H1 (cell line): ENCODE measurements around the gene ZNF804B. TPM values are rescaled to one million over a fixed set of nuclear protein-coding genes. Genes with fewer than 3 reads are reported as not detected.

ENCODE experiments used
- CTCF ChIA-PET: fragments of 300-600 bp; sonication (Branson Sonifier 250); formaldehyde crosslinking; loops from one replicate; lab custom pipeline; 2021; ENCODE audit not compliant: partially characterized antibody; lab: Charles Lee
- POLR2A ChIA-PET: fragments of 300-600 bp; sonication (Branson Sonifier 250); formaldehyde crosslinking; loops from one replicate; lab custom pipeline; 2021; ENCODE audit warnings: inconsistent platforms; ENCODE audit not compliant: partially characterized antibody; lab: Charles Lee
- DNase-seq, 2 experiments: peaks; one replicate each; pipeline versions ENCODE4 v3.0.0 to v3.0.0-alpha.2; 2010 to 2022; ENCODE audit warnings: low spot score in 2 of 2, low read depth in 1 of 2, mixed read lengths in 1 of 2
- FAIRE-seq: peaks from 2 replicates; lab custom pipeline; 2011; peaks lifted over from hg19 to GRCh38; lab: Jason Lieb, UNC
- H2AFZ ChIP-seq: 2 replicates; pipeline ENCODE4 v1.8.1; 2012; ENCODE audit warnings: low read length, inconsistent platforms
- H2AK5ac ChIP-seq: 2 replicates; pipeline ENCODE4 v1.6.1; 2013; ENCODE audit warnings: low read depth, low read length
- H2BK120ac ChIP-seq: replicated peaks from 2 replicates; pipeline ENCODE3; 2013; ENCODE audit warnings: low read depth, low read length, inconsistent platforms
- H2BK12ac ChIP-seq: 2 replicates; pipeline ENCODE4 v1.6.1; 2013; ENCODE audit warnings: low read depth, low read length
- H2BK15ac ChIP-seq: 2 replicates; pipeline ENCODE4 v1.6.1; 2013; ENCODE audit warnings: low read length
- H2BK20ac ChIP-seq: 2 replicates; pipeline ENCODE4 v1.6.1; 2013; ENCODE audit warnings: low read length
- H2BK5ac ChIP-seq: 2 replicates; pipeline ENCODE4 v1.6.1; 2013; ENCODE audit warnings: low read depth, low read length
- H3K14ac ChIP-seq: 2 replicates; pipeline ENCODE4 v1.6.1; 2013; ENCODE audit warnings: inconsistent platforms; ENCODE audit not compliant: insufficient read length
- H3K18ac ChIP-seq: 2 replicates; pipeline ENCODE4 v1.6.1; 2013; ENCODE audit warnings: low read length; ENCODE audit errors: extremely low read depth
- H3K23ac ChIP-seq: 2 replicates; pipeline ENCODE4 v1.6.1; 2013; ENCODE audit warnings: inconsistent platforms; ENCODE audit not compliant: insufficient read length
- H3K23me2 ChIP-seq: 2 replicates; pipeline ENCODE4 v1.6.1; 2013; ENCODE audit warnings: low read depth, low read length
- H3K27ac ChIP-seq: 2 replicates; pipeline ENCODE4 v1.6.1; 2011; ENCODE audit warnings: low read depth, low read length, inconsistent platforms
- H3K27me3 ChIP-seq, 4 experiments: replicated peaks in 1 of 4; 1 replicate in 1 of 4; 2 replicates in 3 of 4; pipeline versions ENCODE4 v1.6.1 to v1.8.1; 2011 to 2013; ENCODE audit warnings: low read length in 3 of 4, mild to moderate bottlenecking in 3 of 4, inconsistent platforms in 2 of 4, mixed read lengths in 2 of 4, moderate library complexity in 1 of 4; ENCODE audit not compliant: control insufficient read depth in 3 of 4, insufficient read depth in 3 of 4; ENCODE audit errors: extremely low read depth in 1 of 4
- H3K36me3 ChIP-seq, 4 experiments: 2 replicates each; pipeline versions ENCODE4 v1.6.1 to v1.8.1; 2011 to 2013; ENCODE audit warnings: mild to moderate bottlenecking in 4 of 4, low read length in 3 of 4, moderate library complexity in 2 of 4, control low read depth in 1 of 4, inconsistent platforms in 1 of 4; ENCODE audit not compliant: insufficient read depth in 4 of 4, control insufficient read depth in 2 of 4
- H3K4ac ChIP-seq: replicated peaks from 2 replicates; pipeline ENCODE3; 2013; ENCODE audit warnings: low read length, low read depth, mixed read lengths, inconsistent platforms; ENCODE audit not compliant: insufficient read length
- H3K4me1 ChIP-seq, 4 experiments: replicated peaks in 1 of 4; 1 replicate in 1 of 4; 2 replicates in 3 of 4; pipeline versions ENCODE4 v1.6.1 to v1.8.1; 2011 to 2013; ENCODE audit warnings: low read length in 3 of 4, inconsistent platforms in 2 of 4, mixed read lengths in 1 of 4; ENCODE audit not compliant: insufficient read depth in 4 of 4, control insufficient read depth in 3 of 4
- H3K4me2 ChIP-seq, 2 experiments: 2 replicates each; pipeline versions ENCODE4 v1.6.1 to v1.8.1; 2011 to 2013; ENCODE audit warnings: low read depth in 2 of 2, low read length in 2 of 2, control low read depth in 1 of 2, inconsistent platforms in 1 of 2, mild to moderate bottlenecking in 1 of 2; ENCODE audit not compliant: insufficient read depth in 1 of 2
- H3K4me3 ChIP-seq, 4 experiments: fragments of 200-600, 300-600 bp in 1 of 4; sonication (generic), shearing (Covaris generic), sonication (Bioruptor Twin) in 1 of 4; 2 replicates each; pipeline versions ENCODE4 v1.5.1 to v1.8.1; 2011 to 2016; ENCODE audit warnings: low read length in 4 of 4, low read depth in 3 of 4, control low read depth in 2 of 4, inconsistent platforms in 2 of 4, mild to moderate bottlenecking in 2 of 4, mixed read lengths in 1 of 4, moderate library complexity in 1 of 4; ENCODE audit not compliant: insufficient read depth in 2 of 4; ENCODE audit errors: extremely low read depth in 1 of 4
- H3K56ac ChIP-seq: replicated peaks from 2 replicates; pipeline ENCODE3; 2013; ENCODE audit warnings: low read depth, mild to moderate bottlenecking, mixed read lengths, low read length, inconsistent platforms; ENCODE audit not compliant: insufficient read length
- H3K79me1 ChIP-seq: 2 replicates; pipeline ENCODE4 v1.6.1; 2013; ENCODE audit warnings: low read depth, low read length, control low read depth
- H3K79me2 ChIP-seq, 2 experiments: 2 replicates each; pipeline versions ENCODE4 v1.6.1 to v1.8.1; 2012 to 2013; ENCODE audit warnings: low read length in 2 of 2, mild to moderate bottlenecking in 2 of 2, inconsistent platforms in 1 of 2; ENCODE audit not compliant: insufficient read depth in 2 of 2, control insufficient read depth in 1 of 2
- H3K9ac ChIP-seq, 4 experiments: replicated peaks in 1 of 4; 1 replicate in 1 of 4; 2 replicates in 3 of 4; pipeline versions ENCODE4 v1.6.1 to v1.8.1; 2011 to 2013; ENCODE audit warnings: low read depth in 3 of 4, low read length in 3 of 4, control low read depth in 2 of 4, mild to moderate bottlenecking in 2 of 4, moderate library complexity in 2 of 4, inconsistent platforms in 1 of 4; ENCODE audit errors: extremely low read depth in 1 of 4
- H3K9me3 ChIP-seq, 2 experiments: 2 replicates each; pipeline versions ENCODE4 v1.6.1 to v1.8.1; 2012 to 2013; ENCODE audit warnings: mild to moderate bottlenecking in 2 of 2, moderate library complexity in 2 of 2, control low read depth in 1 of 2, inconsistent platforms in 1 of 2, low read depth in 1 of 2, low read length in 1 of 2, mixed read lengths in 1 of 2; ENCODE audit not compliant: insufficient read depth in 2 of 2
- H4K20me1 ChIP-seq, 2 experiments: replicated peaks in 1 of 2; 2 replicates each; pipeline versions ENCODE3 to v1.8.1; 2011 to 2013; ENCODE audit warnings: inconsistent platforms in 2 of 2, low read length in 2 of 2, mild to moderate bottlenecking in 1 of 2; ENCODE audit not compliant: insufficient read depth in 2 of 2, control insufficient read depth in 1 of 2
- H4K5ac ChIP-seq: 2 replicates; pipeline ENCODE4 v1.6.1; 2013; ENCODE audit warnings: low read length, low read depth, mixed read lengths, inconsistent platforms; ENCODE audit not compliant: insufficient read length
- H4K8ac ChIP-seq: 2 replicates; pipeline ENCODE4 v1.8.0; 2013; ENCODE audit warnings: mild to moderate bottlenecking, moderate library complexity, low read length, inconsistent platforms; ENCODE audit not compliant: insufficient read depth; ENCODE audit errors: extremely low read depth
- H4K91ac ChIP-seq: replicated peaks from 2 replicates; pipeline ENCODE3; 2013; ENCODE audit warnings: low read length, mixed read lengths, inconsistent platforms; ENCODE audit not compliant: insufficient read length
- CEBPB ChIP-seq: IDR thresholded peaks from 2 replicates; pipeline ENCODE4 v1.6.1; 2012; ENCODE audit warnings: low read depth, low read length
- CTCF ChIP-seq, 3 experiments: IDR thresholded peaks; 1 replicate in 2 of 3; 2 replicates in 1 of 3; pipeline versions ENCODE4 v1.5.1 to v1.6.1; 2011; ENCODE audit warnings: low read length in 3 of 3, mild to moderate bottlenecking in 3 of 3, inconsistent platforms in 2 of 3, low read depth in 1 of 3, moderate library complexity in 1 of 3; ENCODE audit not compliant: insufficient read depth in 1 of 3; ENCODE audit errors: control extremely low read depth in 1 of 3
- HDAC2 ChIP-seq, 2 experiments: fragments of 300-600 bp in 1 of 2; sonication (generic) in 1 of 2; IDR thresholded peaks; 2 replicates each; pipeline ENCODE4 v1.6.1; 2011 to 2012; ENCODE audit warnings: low read depth in 2 of 2, low read length in 2 of 2, mild to moderate bottlenecking in 2 of 2, moderate library complexity in 2 of 2, borderline replicate concordance in 1 of 2, inconsistent platforms in 1 of 2
- NRF1 ChIP-seq: IDR thresholded peaks from 2 replicates; pipeline ENCODE4 v1.6.1; 2011; ENCODE audit warnings: mild to moderate bottlenecking, low read depth, low read length, improper control_type of control experiment
- RAD21 ChIP-seq, 2 experiments: IDR thresholded peaks in 1 of 2; conservative IDR thresholded peaks in 1 of 2; 2 replicates each; pipeline ENCODE4 v1.6.1; 2011; ENCODE audit warnings: low read depth in 2 of 2, low read length in 2 of 2, improper control_type of control experiment in 1 of 2, inconsistent platforms in 1 of 2, mild to moderate bottlenecking in 1 of 2, moderate library complexity in 1 of 2
- WGBS, 2 experiments: shearing (Covaris generic) in 1 of 2; methylation state at CpG; one replicate each; pipeline versions ENCODE4 v1.1.6 to v1.1.7; 2013 to 2015; ENCODE audit warnings: low lambda C conversion rate in 2 of 2, mixed read lengths in 2 of 2, inconsistent platforms in 1 of 2, low coverage in 1 of 2, missing lambda C conversion rate in 1 of 2; ENCODE audit not compliant: insufficient replicate concordance in 2 of 2, insufficient coverage in 1 of 2, insufficient read length in 1 of 2; ENCODE audit errors: extremely low coverage in 1 of 2, missing lambda C conversion rate in 1 of 2; 5-methylcytosine and 5-hydroxymethylcytosine counted together
- polyA plus RNA-seq, 7 experiments: library from polyadenylated mRNA; depleted of rRNA in 3 of 7; stranded (reverse) in 5 of 7; unstranded in 2 of 7; fragments of >200 nt in 5 of 7; fragments of 200-250 nt in 2 of 7; gene quantifications; 1 replicate in 5 of 7; 2 replicates in 1 of 7; 4 replicates in 1 of 7; pipeline versions ENCODE4 v1.2.1 to v1.2.3, GENCODE V29; 2011 to 2013; ENCODE audit warnings: missing spikeins in 2 of 7, mixed read lengths in 2 of 7
- total RNA-seq: library from RNA; stranded (reverse); fragmentation: NEBNext Ultra II Directional; extraction: Animal tissue kit (Norgen Biotek cat#: 25700); gene quantifications from 2 replicates; pipeline ENCODE4 v1.2.1, GENCODE V29; 2021

Gene ZNF804B
- total and polyA plus RNA-seq, 2 of the 8 experiments (the other 6 are each of a cell fraction or from before 2014, with no cell fraction given): not detected

- TF ChIP-seq NRF1: no peak
- TF ChIP-seq CTCF (IDR thresholded peaks at IDR 0.05; ENCODE audit: control extremely low read depth in 1 of 3, insufficient read depth in 1 of 3, low read depth in 1 of 3, low read length in 3 of 3): peak in 2 of 3 experiments; percentile 25 to 39; a peak in 2 of 4 replicates
- TF ChIP-seq HDAC2 (IDR thresholded peaks at IDR 0.05; ENCODE audit: borderline replicate concordance in 1 of 2, low read depth in 2 of 2, low read length in 2 of 2): no peak
- no peak for TF ChIP-seq CEBPB
- TF ChIP-seq RAD21 (IDR thresholded peaks at IDR 0.05 in 1 of 2, conservative IDR thresholded peaks at IDR 0.05 in 1 of 2; ENCODE audit: low read depth in 2 of 2, low read length in 2 of 2): peak; percentile 52 to 64
- no peak overlapping the region for H2BK5ac ChIP-seq
- no peaks in the 10 kb centered on the region for H3K79me1 ChIP-seq
- 62% methylated on average over 1 of the region's 1 CpG; no CpG with 5 or more reads in 1 of the 2 experiments for WGBS, 2 experiments
- POLR2A ChIA-PET: no interaction called here
- no peak overlapping the region for H3K56ac ChIP-seq
- H3K14ac ChIP-seq: no peak overlapping the region
- H3K4ac ChIP-seq: no peak overlapping the region
- no peak overlapping the region for H3K27ac ChIP-seq
- no peak overlapping the region for H2BK120ac ChIP-seq
- no peak overlapping the region for H2AFZ ChIP-seq
- H3K18ac ChIP-seq: no peak overlapping the region
- no peak overlapping the region for H2BK15ac ChIP-seq
- no peak overlapping the region for H4K8ac ChIP-seq
- no peak for DNase-seq
- no peak overlapping the region for H4K5ac ChIP-seq
- FAIRE-seq: no peak
- peaks cover 12% of the 10 kb centered on the region; the same call in 1 of the 2 replicates for H3K23me2 ChIP-seq
- CTCF ChIA-PET: no interaction called here
- no peak overlapping the region for H4K91ac ChIP-seq
- no peak overlapping the region for H3K4me2 ChIP-seq
- no peak overlapping the region for H2BK20ac ChIP-seq
- H3K4me3 ChIP-seq: no peak overlapping the region
- peaks cover 0 to 5% (median under 1%) of the 10 kb centered on the region in 4 experiments; a peak in 1 of 7 replicates for H3K4me1 ChIP-seq
- no peak overlapping the region for H3K23ac ChIP-seq
- no peaks in the 10 kb centered on the region for H4K20me1 ChIP-seq
- no peak overlapping the region for H2AK5ac ChIP-seq
- no peak overlapping the region for H3K9ac ChIP-seq
- H3K36me3 ChIP-seq: no peaks in the 10 kb centered on the region
- no peaks in the 10 kb centered on the region for H3K9me3 ChIP-seq
- H3K27me3 ChIP-seq: peaks cover 6 to 31% (median 17%) of the 10 kb centered on the region in 4 experiments
- no peak overlapping the region for H2BK12ac ChIP-seq
- no peaks in the 10 kb centered on the region for H3K79me2 ChIP-seq
These were observed 2.3 kb downstream of the ZNF804B start for GRCh38 chr7:88761779-88762178.
